Endodermal cell (in vitro differentiated cells): ENCODE measurements around the gene QRICH2. TPM values are rescaled to one million over a fixed set of nuclear protein-coding genes. Genes with fewer than 3 reads are reported as not detected.
"Not testable (repeated sequence)": the region's sequence is repeated elsewhere in the genome, so short reads cannot be mapped to it uniquely, and the experiment has no call there.

Experiments
- DNase-seq: peaks from one replicate; pipeline ENCODE4 v3.0.0-alpha.2; 2017
- H3K27ac ChIP-seq: 2 replicates; pipeline ENCODE4 v1.5.1; 2013; ENCODE audit warnings: mild to moderate bottlenecking, low read depth, low read length, moderate library complexity
- H3K27me3 ChIP-seq: 2 replicates; pipeline ENCODE4 v1.6.1; 2013; ENCODE audit warnings: mild to moderate bottlenecking, low read length, moderate library complexity; ENCODE audit not compliant: insufficient read depth, control insufficient read depth, poor library complexity, severe bottlenecking
- H3K36me3 ChIP-seq: 2 replicates; pipeline ENCODE4 v1.7.0; 2013; ENCODE audit warnings: mild to moderate bottlenecking, low read length, moderate library complexity; ENCODE audit not compliant: control insufficient read depth, insufficient read depth
- H3K4me1 ChIP-seq: one replicate; pipeline ENCODE4 v1.7.0; 2013; ENCODE audit warnings: low read length; ENCODE audit not compliant: control insufficient read depth, insufficient read depth
- H3K4me3 ChIP-seq: 2 replicates; pipeline ENCODE4 v1.5.1; 2013; ENCODE audit warnings: mild to moderate bottlenecking, low read length, moderate library complexity
- H3K9ac ChIP-seq: 2 replicates; pipeline ENCODE4 v1.6.1; 2013; ENCODE audit warnings: mild to moderate bottlenecking, low read length, moderate library complexity; ENCODE audit not compliant: poor library complexity, severe bottlenecking; ENCODE audit errors: extremely low read depth
- H3K9me3 ChIP-seq: 2 replicates; pipeline ENCODE4 v1.6.1; 2013; ENCODE audit warnings: mild to moderate bottlenecking, low read length, moderate library complexity; ENCODE audit not compliant: control insufficient read depth
- H3K27ac Mint-ChIP-seq: 2 replicates; pipeline ENCODE4 v1.8.0; 2020; ENCODE audit warnings: mixed read lengths
- H3K27me3 Mint-ChIP-seq: 2 replicates; pipeline ENCODE4 v1.8.0; 2021; ENCODE audit warnings: mild to moderate bottlenecking, mixed read lengths; ENCODE audit not compliant: insufficient read depth
- H3K36me3 Mint-ChIP-seq: 2 replicates; pipeline ENCODE4 v1.8.0; 2020; ENCODE audit warnings: low read depth, mixed read lengths
- H3K4me1 Mint-ChIP-seq: 2 replicates; pipeline ENCODE4 v1.8.0; 2020; ENCODE audit warnings: mixed read lengths
- H3K4me3 Mint-ChIP-seq: 2 replicates; pipeline ENCODE4 v1.8.0; 2020; ENCODE audit warnings: mild to moderate bottlenecking, moderate library complexity, mixed read lengths
- H3K9me3 Mint-ChIP-seq: 2 replicates; pipeline ENCODE4 v1.8.0; 2020; ENCODE audit warnings: mild to moderate bottlenecking, mixed read lengths
- WGBS, 2 experiments: methylation state at CpG; one replicate each; pipeline versions ENCODE4 v1.1.5 to v1.1.7; 2013; ENCODE audit warnings: missing lambda C conversion rate in 2 of 2, mixed read lengths in 1 of 2; ENCODE audit not compliant: insufficient coverage in 1 of 2, insufficient read length in 1 of 2; 5-methylcytosine and 5-hydroxymethylcytosine counted together
- total RNA-seq, 2 donors: library from RNA; stranded (reverse); fragmentation: NEBNext Ultra II Directional in 1 of 2; extraction: Animal tissue kit (Norgen Biotek cat#: 25700) in 1 of 2; gene quantifications; 2 replicates in 1 of 2; 3 replicates in 1 of 2; pipeline ENCODE4 v1.2.1, GENCODE V29; 2021
- TF ChIP-seq, protein P1 (sequence below): fragments of 200-600 bp; sonication (generic); conservative IDR thresholded peaks from 2 replicates; pipeline ENCODE4 v1.5.0; 2021; ENCODE audit warnings: antibody characterized with exemption, mild to moderate bottlenecking

Gene QRICH2
- total RNA-seq, 2 donors from 2014 or later, result 3.5 to 5.0 TPM

DNA sequence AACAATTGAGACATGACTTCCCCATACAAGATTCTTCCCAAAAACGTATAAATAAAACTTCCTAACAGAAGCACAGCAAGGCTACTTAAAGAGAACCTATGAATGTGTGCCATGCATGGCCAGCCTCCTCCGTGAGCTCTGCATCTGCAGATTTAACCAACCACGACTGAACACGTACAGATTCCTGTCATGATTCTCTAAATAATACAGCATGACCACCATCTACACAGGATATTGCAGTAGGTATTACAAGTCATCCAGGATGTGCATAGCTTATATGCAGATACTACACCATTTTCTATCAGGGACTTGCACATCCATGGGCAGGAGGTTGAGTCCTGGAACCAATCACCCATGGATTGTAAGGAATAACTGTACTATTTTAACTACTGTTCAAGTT lies 1.4 kb upstream of the QRICH2 start:
- TF ChIP-seq, protein P1, sequence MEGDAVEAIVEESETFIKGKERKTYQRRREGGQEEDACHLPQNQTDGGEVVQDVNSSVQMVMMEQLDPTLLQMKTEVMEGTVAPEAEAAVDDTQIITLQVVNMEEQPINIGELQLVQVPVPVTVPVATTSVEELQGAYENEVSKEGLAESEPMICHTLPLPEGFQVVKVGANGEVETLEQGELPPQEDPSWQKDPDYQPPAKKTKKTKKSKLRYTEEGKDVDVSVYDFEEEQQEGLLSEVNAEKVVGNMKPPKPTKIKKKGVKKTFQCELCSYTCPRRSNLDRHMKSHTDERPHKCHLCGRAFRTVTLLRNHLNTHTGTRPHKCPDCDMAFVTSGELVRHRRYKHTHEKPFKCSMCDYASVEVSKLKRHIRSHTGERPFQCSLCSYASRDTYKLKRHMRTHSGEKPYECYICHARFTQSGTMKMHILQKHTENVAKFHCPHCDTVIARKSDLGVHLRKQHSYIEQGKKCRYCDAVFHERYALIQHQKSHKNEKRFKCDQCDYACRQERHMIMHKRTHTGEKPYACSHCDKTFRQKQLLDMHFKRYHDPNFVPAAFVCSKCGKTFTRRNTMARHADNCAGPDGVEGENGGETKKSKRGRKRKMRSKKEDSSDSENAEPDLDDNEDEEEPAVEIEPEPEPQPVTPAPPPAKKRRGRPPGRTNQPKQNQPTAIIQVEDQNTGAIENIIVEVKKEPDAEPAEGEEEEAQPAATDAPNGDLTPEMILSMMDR, result no peak
- peaks cover 38% of the 10 kb centered on the region for H3K36me3 Mint-ChIP-seq
- Histone ChIP-seq H3K9ac (no peak overlapping the region), H3K27me3 (no peaks in the 10 kb centered on the region), H3K27ac (no peak overlapping the region), H3K4me1 (no peaks in the 10 kb centered on the region), H3K9me3 (no peaks in the 10 kb centered on the region), H3K36me3 (peaks cover 46% of the 10 kb centered on the region), H3K4me3 (no peak overlapping the region)
- no peak for DNase-seq
- WGBS, 2 experiments, result 94 to 96% methylated on average over 3 to 4 of the region's 4 CpGs
- H3K9me3 Mint-ChIP-seq, result no peaks in the 10 kb centered on the region
- H3K4me3 Mint-ChIP-seq, result no peak overlapping the region
- H3K27me3 Mint-ChIP-seq, result no peaks in the 10 kb centered on the region
- H3K27ac Mint-ChIP-seq, result no peak overlapping the region
- no peaks in the 10 kb centered on the region for H3K4me1 Mint-ChIP-seq

DNA sequence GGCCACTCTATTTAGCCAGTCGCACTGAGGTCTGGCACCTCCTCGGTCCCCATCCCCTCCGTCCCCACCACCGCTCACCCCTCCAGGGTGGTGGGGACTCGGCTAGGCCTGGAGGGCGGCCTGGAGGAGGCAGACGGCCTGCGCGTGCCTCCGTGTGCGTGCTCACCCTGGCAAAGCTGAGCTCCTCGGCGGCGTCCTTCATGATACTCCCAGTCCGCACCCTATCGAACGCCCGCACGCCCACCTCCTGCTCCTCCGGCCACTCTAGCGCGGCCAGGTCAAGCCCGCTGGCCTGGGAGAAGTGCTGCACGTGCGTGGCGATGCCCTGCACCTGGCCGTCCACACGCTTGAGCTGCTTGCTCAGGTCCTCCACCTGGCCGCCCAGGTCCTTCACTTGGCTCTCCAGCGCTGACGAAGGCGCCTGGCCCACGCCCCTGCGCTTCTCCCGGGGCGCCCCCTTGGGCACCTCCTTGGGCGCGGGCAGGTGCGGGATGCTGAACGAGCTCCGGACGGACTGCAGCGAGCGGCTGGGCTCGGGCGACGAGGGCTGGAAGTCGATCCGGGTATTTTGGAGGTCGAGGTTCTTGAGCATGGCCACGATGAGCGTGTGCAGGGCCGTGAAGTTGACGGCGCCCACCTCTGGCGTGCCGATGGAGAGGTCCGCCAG lies 644 bp downstream of the QRICH2 start:
- no peak overlapping the region for H3K27ac ChIP-seq
- no peaks in the 10 kb centered on the region for H3K27me3 Mint-ChIP-seq
- no peaks in the 10 kb centered on the region for H3K4me1 ChIP-seq
- H3K4me1 Mint-ChIP-seq, result no peaks in the 10 kb centered on the region
- H3K4me3 ChIP-seq, result no peak overlapping the region
- no peak overlapping the region for H3K4me3 Mint-ChIP-seq
- TF ChIP-seq, protein P1, result no peak
- H3K9ac ChIP-seq, result no peak overlapping the region
- peaks cover 30% of the 10 kb centered on the region for H3K36me3 ChIP-seq
- H3K9me3 ChIP-seq, result no peaks in the 10 kb centered on the region
- WGBS, 2 experiments, result 95 to 97% methylated on average over 38 to 58 of the region's 58 CpGs
- no peaks in the 10 kb centered on the region for H3K27me3 ChIP-seq
- H3K36me3 Mint-ChIP-seq, result peaks cover 24% of the 10 kb centered on the region
- peak; percentile 49 for DNase-seq
- no peak overlapping the region for H3K27ac Mint-ChIP-seq
- no peaks in the 10 kb centered on the region for H3K9me3 Mint-ChIP-seq

DNA sequence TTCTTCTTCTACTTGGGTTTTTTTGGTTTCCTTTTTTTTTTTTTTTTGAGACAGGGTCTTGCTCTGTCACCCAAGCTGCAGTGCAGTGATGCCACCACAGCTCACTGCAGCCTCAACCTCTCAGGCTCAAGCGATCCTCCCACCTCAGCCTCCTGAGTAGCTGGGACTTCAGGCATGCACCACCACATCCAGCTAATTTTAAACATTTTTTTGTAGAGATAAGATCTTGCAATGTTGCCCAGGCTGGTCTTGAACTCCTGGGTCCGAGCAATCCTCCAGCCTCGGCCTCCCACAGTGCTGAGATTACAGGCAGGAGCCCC lies 3.0 kb downstream of the QRICH2 start:
- H3K9me3 ChIP-seq, result not testable (repeated sequence)

More for the DNA sequence above, 3.0 kb downstream of the QRICH2 start:
- WGBS, 2 experiments, result 95 to 100% methylated on average over 2 to 3 of the region's 3 CpGs
- not testable (repeated sequence) for H3K4me3 ChIP-seq, H3K27ac Mint-ChIP-seq, DNase-seq, H3K9ac ChIP-seq, H3K27me3 ChIP-seq, H3K4me1 ChIP-seq, H3K4me3 Mint-ChIP-seq, H3K4me1 Mint-ChIP-seq, H3K27ac ChIP-seq, H3K9me3 Mint-ChIP-seq, H3K27me3 Mint-ChIP-seq
- H3K36me3 ChIP-seq, result peaks cover 12% of the 10 kb centered on the region
- H3K36me3 Mint-ChIP-seq, result peaks cover 10% of the 10 kb centered on the region
